Stimulated activated CD8-positive, alpha-beta memory T cell treated with anti-CD3 and anti-CD28 coated beads, Interleukin-15, amount 100 ng/mL, for 4 hours (primary cell): Measurements from ENCODE around the gene PTDSS2.
"Not testable (repeated sequence)": the region's sequence is repeated elsewhere in the genome, so short reads cannot be mapped to it uniquely, and the experiment has no call there.

Source experiments
- DNase-seq, 2 donors: peaks; one replicate each; pipeline ENCODE4 v3.0.0-alpha.2; 2020; ENCODE audit warnings: low read depth in 2 of 2

The PTDSS2 gene

GRCh38 chr11:413120-414081, 36.7 kb upstream of the PTDSS2 start:
- no peak for DNase-seq

DNA sequence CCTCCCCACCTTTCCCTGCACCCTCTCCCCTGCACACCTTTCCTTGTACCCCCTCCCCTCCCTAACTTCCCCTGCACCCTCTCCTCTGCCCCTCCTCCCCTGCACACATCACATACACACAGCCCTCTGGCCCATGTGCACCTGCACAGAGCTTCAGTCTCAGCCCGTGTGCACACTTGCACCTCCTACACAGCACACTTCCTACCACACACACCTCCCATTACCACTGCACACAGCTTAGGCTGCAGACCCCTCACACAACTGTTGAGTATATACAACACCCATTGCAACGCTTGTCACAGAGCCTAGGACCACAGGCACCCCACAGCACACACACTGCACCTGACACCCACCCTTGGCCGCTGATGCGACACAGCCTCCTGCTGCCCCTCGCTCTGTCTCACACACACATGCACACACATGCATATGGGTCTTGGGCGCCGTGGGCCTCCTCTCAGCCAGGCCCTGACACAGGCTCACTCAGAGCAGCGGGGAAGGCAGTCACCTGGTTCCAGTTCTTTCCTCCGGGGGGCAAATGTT, 35.7 kb upstream of the PTDSS2 start:
- DNase-seq: no peak

- DNase-seq: no peak
These were observed 34.4 kb upstream of the PTDSS2 start for GRCh38 chr11:415640-416041.

- DNase-seq: no peak
These were observed 33.9 kb upstream of the PTDSS2 start for GRCh38 chr11:416051-416756.

DNA sequence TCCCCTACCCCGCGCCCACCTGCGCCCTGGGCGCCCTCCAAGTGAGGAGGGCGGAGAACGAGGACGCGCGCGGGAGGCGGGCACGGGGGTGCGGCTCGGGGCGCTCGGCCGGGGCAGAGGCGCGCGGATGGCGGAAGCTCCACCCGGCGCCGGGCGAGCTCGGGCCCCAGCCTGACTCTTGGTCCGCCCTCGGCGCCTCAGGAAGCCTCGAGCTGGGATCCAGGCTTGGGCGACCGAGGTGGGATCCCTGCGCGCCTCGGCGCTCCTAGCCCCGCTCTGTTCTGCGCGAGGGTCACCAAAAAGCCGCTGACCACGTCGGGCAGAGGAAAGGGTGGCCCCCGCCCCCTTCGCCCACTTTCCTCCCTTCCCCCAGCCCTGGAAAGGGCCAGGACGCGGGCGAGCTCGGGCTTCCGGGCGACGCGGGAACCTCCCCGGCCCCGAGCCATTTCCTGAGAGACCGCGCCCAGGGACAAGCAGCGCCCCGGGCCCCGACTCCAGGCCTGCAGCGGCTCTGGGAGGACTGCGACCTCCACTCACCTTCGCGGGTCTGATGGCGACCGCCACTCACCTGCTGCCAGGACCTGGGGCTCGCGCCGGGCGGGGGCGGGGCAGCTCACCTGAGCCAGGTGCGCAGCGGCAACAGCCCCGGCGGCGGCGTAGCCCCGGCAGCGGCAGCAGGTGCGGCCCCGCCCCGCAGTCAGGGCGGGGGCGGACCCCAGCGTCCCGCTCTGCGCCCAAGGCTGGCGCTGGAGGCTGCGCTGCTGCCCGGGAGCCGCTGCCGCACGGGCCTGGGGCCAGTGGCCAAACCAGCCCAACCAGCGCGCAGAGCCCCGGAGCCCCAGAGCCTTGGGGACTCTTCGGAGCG, 33.1 kb upstream of the PTDSS2 start:
- no peak for DNase-seq

DNA sequence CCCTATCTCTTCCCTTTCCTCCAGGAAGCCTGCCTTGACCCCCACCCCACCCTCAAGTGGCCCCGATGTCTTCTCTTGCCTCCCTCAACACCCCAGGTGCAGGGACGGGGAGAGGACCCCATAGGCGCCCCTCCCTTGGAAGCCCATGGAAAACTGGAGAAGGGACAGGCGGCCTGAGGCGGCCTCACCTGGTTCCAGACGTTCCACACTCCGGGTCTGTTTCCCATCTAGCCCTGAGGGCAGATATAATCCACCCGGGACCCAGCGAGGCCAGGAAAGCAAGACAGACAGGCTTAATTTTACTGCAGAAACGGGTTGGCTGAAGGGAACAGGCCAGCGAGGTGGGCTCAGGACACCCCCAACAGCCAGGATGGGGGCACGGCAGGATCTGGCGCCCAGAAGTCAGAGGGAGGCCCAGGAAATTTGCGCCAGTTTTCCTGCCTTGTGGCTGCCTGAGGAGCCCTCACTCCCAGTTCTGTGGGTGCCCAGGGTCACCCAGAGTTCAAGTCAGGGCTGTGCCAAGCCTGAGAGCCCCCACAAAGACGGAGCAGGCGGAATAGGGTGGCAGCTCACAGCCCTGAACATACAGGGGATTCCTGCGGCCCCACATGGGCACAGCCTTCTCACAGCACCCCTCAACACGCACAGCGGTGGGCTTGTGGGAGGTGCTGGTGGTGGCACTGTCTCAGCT, 32.3 kb upstream of the PTDSS2 start:
- DNase-seq: no peak

DNA sequence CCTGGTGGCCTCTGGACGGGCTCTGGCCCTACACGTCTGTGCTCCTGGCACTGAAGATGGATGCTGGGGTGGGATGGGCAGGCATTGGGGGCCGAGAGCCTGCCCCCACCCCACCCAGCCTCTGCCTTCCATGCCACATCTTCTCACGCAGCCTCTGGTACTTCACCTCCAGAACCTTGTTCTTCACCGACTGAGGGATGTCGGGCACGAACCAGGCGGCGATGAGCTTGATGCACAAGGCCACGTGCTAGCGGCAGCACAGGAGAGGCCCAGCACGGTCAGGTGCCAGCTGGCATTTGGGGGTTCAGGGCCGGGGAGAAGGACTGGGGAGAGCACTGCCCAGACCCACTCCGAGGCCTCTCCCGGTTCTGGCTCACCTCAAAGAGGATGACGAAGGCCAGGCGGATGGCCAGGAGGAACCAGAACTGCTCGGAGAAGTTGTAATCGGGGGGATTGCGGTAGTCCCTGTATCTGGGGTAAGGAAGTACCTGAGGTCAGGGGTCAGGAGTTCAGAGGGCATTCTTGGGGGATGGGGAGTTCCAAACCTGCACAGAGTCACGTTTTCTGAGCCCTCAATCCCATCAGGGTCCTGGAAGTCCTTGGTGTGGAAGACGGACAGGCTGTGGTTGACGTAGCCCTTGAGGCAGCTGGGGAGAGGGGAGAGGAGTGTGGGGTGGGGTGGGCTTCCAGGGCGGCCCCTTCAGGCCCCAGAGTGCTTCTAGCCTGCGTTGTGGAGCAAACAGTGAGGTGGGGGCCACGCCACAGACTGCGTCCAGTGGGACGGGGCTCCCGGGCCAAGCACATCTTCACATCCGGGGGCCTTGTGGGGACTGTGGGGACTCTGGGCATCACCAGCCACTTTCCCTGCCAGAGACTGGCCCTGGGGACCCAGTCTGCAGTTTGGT, 31.5 kb upstream of the PTDSS2 start:
- no peak for DNase-seq

DNA sequence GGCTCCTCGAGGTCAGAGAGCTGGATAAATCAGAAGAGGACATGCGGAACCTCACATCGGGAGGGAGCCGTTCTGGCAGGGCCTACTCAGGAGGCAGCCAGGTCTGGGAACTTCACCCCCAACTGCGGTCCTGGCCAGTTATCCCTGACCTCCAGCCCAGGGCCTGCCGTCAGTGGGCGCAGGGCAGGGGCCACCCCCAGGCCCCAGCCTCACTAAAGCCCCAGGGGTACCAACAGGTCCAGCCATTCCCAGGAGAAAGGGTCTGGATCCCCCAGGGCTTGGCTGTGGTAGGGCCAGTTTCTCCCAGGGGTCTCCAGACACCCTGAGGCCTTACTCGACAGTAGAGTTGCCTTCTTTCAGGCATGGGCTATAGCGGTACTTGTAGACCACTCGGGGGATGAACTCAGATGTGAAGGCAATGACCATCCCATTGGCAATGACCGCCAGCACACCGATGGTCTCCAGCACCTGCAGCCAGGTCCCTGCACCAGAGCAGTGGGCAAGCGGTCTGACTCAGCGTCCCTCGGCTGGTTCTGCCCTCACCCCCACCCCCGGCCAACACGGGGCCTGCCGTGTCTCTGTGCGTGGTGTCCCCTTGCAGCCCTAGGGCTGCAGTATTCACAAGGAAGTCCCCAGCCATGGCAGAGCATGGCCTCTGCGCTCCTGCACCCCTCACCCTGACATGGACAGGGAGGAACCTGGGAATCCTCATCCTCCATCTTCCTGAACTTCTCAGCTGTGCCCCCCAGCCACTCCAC, 30.7 kb upstream of the PTDSS2 start:
- DNase-seq: no peak

GRCh38 chr11:420054-420910, 29.8 kb upstream of the PTDSS2 start:
- no peak for DNase-seq

- no peak for DNase-seq
These were observed 29.2 kb upstream of the PTDSS2 start for GRCh38 chr11:420911-421321.

GRCh38 chr11:422249-422656, 27.8 kb upstream of the PTDSS2 start:
- DNase-seq: no peak

DNA sequence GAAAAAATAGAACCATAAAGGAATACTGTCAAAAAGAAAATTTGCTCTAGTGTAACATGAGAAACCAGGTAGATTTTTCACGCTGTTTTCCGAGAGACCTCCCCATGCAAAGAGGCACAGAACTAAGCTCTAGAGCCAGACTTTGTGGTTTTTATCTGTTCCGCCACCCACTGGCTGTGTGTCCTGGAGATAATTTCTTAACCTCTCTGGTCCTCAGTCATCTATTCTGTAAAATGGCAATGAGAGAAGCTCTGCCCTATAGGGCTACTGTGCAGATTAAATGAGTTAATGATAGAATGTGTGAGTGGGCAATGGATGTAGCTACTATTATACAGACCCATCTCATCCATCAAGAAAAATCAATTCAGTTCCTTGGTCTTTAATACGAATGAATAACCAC, 25.8 kb upstream of the PTDSS2 start:
- no peak for DNase-seq

DNA sequence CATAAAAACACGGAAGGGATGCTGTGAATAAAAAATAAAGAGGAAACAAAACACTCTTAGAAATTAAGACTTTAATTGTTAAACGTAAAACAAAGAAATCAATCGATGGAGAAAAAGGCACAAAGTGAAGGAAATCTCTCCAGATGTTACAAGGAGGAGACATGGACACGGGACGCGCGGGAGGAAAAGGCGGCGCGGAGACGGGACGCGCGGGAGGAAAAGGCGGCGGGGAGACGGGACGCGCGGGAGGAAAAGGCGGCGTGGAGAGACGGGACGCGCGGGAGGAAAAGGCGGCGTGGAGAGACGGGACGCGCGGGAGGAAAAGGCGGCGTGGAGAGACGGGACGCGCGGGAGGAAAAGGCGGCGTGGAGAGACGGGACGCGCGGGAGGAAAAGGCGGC, 25.3 kb upstream of the PTDSS2 start:
- not testable (repeated sequence) for DNase-seq

GRCh38 chr11:425301-425700, 24.8 kb upstream of the PTDSS2 start:
- no peak for DNase-seq

- DNase-seq: no peak
These were observed 23.2 kb upstream of the PTDSS2 start for GRCh38 chr11:426851-427250.

DNA sequence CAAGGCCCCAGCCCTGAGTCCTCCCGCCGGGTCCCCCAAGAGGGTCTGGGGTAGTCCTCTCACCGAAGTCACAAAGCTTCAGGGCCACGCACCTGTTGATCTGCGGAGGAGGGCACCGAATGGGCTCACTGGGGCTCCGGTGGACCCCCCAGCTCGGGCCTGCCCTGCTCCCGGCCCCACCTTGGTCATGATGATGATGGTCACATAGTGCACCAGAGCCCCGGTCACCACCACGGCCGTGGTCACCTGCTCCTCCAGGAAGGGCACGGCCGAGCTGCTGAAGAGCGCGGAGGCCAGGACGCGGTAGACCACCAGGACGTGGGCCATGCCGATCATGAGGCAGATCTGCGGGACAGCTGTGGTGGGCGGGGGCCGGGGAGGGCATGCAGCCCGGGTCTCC, 21.8 kb upstream of the PTDSS2 start:
- DNase-seq: no peak

DNA sequence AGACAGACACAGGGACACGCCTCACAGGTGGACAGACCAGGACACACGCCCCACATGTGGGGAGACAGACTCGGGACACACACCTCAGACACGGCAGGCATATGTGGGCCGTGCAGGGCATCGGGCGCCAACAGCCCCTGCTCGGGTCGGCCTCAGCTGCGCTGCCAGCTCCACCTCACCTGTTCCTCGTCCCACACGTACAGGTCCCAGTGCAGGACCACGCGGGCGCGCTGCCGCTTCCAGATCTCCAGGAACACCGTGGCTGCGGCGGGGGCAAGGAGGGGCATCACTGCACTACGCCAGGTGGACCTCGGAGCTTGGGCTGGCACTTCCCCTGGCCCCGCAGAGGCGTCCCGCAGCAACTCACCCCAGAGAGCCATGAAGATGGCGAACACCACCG, 20.7 kb upstream of the PTDSS2 start:
- DNase-seq: no peak

DNA sequence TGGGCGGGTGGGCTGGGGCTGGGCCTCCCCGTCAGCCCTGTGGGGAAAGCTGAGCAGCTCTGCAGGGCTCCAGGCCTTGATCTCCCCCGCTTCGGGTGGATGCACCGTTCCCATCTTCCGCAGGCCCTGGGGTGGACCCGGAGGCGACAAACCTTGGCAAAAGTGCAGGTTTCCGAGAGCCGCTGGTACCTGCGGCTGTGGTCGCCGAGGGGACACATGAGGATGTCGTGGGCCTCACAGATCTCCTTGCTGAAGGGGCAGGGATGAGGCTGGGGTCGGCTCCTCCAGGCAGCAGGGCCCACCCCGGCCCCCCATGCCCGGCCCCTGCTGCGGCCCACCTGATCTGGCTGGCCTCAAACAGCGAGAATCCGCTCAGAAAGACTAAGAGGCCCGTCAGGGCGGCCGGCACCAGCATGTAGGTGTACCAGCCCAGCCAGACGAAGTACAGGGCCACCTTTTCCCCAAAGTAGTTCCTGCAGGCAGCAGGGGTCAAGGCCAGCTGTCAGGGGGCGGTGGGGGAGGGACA, 20.1 kb upstream of the PTDSS2 start:
- DNase-seq: no peak
